K562 (cell line): ENCODE data around the gene ZDHHC12. TPM values are rescaled to one million over a fixed set of nuclear protein-coding genes. Genes with fewer than 3 reads are reported as not detected.

Experiments used
- KLF10 ChIP-seq: fragments of 250-450 bp; sonication (Bioruptor Pico); IDR thresholded peaks from 2 replicates; pipeline ENCODE4 v1.6.1; 2021; ENCODE audit warnings: matching md5 sums
- MAFG ChIP-seq: fragments of 450-650 bp; conservative IDR thresholded peaks from 2 replicates; pipeline ENCODE4 v1.6.1; 2016; ENCODE audit warnings: missing genetic modification characterization, missing compliant biosample characterization
- MYNN ChIP-seq, 2 experiments: sonication (generic); formaldehyde crosslinking in 1 of 2; IDR thresholded peaks; 2 replicates each; pipeline versions ENCODE4 v1.5.0 to v1.6.1; 2016 to 2020; ENCODE audit warnings: antibody characterized with exemption in 1 of 2, missing genetic modification reagents in 1 of 2
- NFATC3 ChIP-seq: fragments of 450-650 bp; IDR thresholded peaks from 2 replicates; pipeline ENCODE4 v1.6.1; 2017; ENCODE audit warnings: mild to moderate bottlenecking
- NONO ChIP-seq, 2 experiments: fragments of 200-400 bp in 1 of 2; fragments of 450-650 bp in 1 of 2; formaldehyde crosslinking in 1 of 2; IDR thresholded peaks; 2 replicates each; pipeline ENCODE4 v1.6.1; 2017; ENCODE audit warnings: low read depth in 2 of 2, mild to moderate bottlenecking in 2 of 2, moderate library complexity in 2 of 2, low read length in 1 of 2
- PCBP1 ChIP-seq: fragments of 200-400 bp; formaldehyde crosslinking; IDR thresholded peaks from 2 replicates; pipeline ENCODE4 v1.6.1; 2018; ENCODE audit warnings: mild to moderate bottlenecking, low read depth, low read length; ENCODE audit not compliant: poor library complexity, severe bottlenecking
- SLC30A9 ChIP-seq: fragments of 250-450 bp; sonication (Bioruptor Pico); IDR thresholded peaks from 2 replicates; pipeline ENCODE4 v1.8.0; 2022; ENCODE audit warnings: mild to moderate bottlenecking, moderate library complexity
- SMARCA4 ChIP-seq: fragments of 450-650 bp; IDR thresholded peaks from 2 replicates; pipeline ENCODE4 v1.6.1; 2016
- SMARCA5 ChIP-seq: fragments of 450-650 bp; IDR thresholded peaks from 2 replicates; pipeline ENCODE4 v1.6.1; 2016
- TEAD1 ChIP-seq, 2 experiments: fragments of 450-650 bp in 1 of 2; sonication (generic) in 1 of 2; formaldehyde crosslinking; IDR thresholded peaks; 2 replicates each; pipeline versions ENCODE4 v1.4.0 to v1.8.0; 2020 to 2022; ENCODE audit warnings: mild to moderate bottlenecking in 2 of 2, missing genetic modification reagents in 1 of 2
- TRIM28 ChIP-seq: fragments of 450-650 bp; IDR thresholded peaks from 2 replicates; pipeline ENCODE4 v1.6.1; 2017
- ZKSCAN1 ChIP-seq: fragments of 150-350 bp; IDR thresholded peaks from 2 replicates; pipeline ENCODE4 v1.6.1; 2016; ENCODE audit warnings: low read depth, low read length
- ZNF124 ChIP-seq: sonication (generic); formaldehyde crosslinking; IDR thresholded peaks from 2 replicates; pipeline ENCODE4 v1.8.1; 2022; ENCODE audit warnings: missing genetic modification reagents
- ZNF174 ChIP-seq: fragments of 250-450 bp; sonication (Bioruptor Pico); IDR thresholded peaks from 2 replicates; pipeline ENCODE4 v1.4.0; 2020; ENCODE audit warnings: mild to moderate bottlenecking
- ZNF224 ChIP-seq: sonication (generic); formaldehyde crosslinking; IDR thresholded peaks from 2 replicates; pipeline ENCODE4 v1.8.0; 2022; ENCODE audit warnings: mild to moderate bottlenecking, missing genetic modification reagents
- ZNF561 ChIP-seq: fragments of 450-650 bp; formaldehyde crosslinking; conservative IDR thresholded peaks from 2 replicates; pipeline ENCODE4 v1.4.0; 2020; ENCODE audit warnings: mild to moderate bottlenecking, moderate library complexity
- ZNF76 ChIP-seq: fragments of 250-450 bp; sonication (Bioruptor Pico); IDR thresholded peaks from 2 replicates; pipeline ENCODE4 v1.4.0; 2020; ENCODE audit warnings: mild to moderate bottlenecking, moderate library complexity, borderline replicate concordance
- polyA plus RNA-seq, 8 experiments: library from polyadenylated mRNA; depleted of rRNA in 4 of 8; stranded (reverse) in 5 of 8; unstranded in 3 of 8; fragments of >200 nt; fragmentation: Nextera tagmentation in 2 of 8; fragmentation: Illumina TruSeq in 1 of 8; extraction: Ambion mirVana in 2 of 8; extraction: Trizol in 1 of 8; gene quantifications; 2 replicates each; pipeline versions ENCODE4 v1.2.1 to v1.2.3, GENCODE V29; 2011 to 2014; ENCODE audit warnings: inconsistent platforms in 1 of 8, missing spikeins in 1 of 8
- total RNA-seq, 7 experiments: library from RNA; depleted of rRNA in 6 of 7; stranded (reverse); fragments of >200 nt in 6 of 7; fragmentation: Illumina TruSeq in 2 of 7; extraction: Trizol in 2 of 7; gene quantifications; 2 replicates each; pipeline versions ENCODE4 v1.2.1 to v1.2.3, GENCODE V29; 2011 to 2021; ENCODE audit warnings: low replicate concordance in 1 of 7
- TF ChIP-seq, protein P1 (sequence below), 3 experiments: fragments of 200-800 bp in 1 of 3; fragments of 250-450 bp in 1 of 3; fragments of 450-650 bp in 1 of 3; sonication (Bioruptor Pico) in 1 of 3; sonication (Bioruptor generic) in 1 of 3; formaldehyde crosslinking in 1 of 3; IDR thresholded peaks; 2 replicates each; pipeline versions ENCODE4 v1.6.1 to v1.8.0; 2016 to 2022; ENCODE audit warnings: mild to moderate bottlenecking in 2 of 3, missing genetic modification characterization in 2 of 3, missing compliant biosample characterization in 1 of 3, moderate library complexity in 1 of 3
- TF ChIP-seq, protein P2 (sequence below): fragments of 200-800 bp; sonication (Bioruptor generic); IDR thresholded peaks from 2 replicates; pipeline ENCODE4 v1.6.1; 2016; ENCODE audit warnings: missing genetic modification characterization, missing compliant biosample characterization

ZDHHC12 gene
- total and polyA plus RNA-seq, 9 of the 15 experiments (the other 6 are each of a cell fraction or from before 2014, with no cell fraction given), result 0.21 to 38.0 (median 13.8) TPM

DNA sequence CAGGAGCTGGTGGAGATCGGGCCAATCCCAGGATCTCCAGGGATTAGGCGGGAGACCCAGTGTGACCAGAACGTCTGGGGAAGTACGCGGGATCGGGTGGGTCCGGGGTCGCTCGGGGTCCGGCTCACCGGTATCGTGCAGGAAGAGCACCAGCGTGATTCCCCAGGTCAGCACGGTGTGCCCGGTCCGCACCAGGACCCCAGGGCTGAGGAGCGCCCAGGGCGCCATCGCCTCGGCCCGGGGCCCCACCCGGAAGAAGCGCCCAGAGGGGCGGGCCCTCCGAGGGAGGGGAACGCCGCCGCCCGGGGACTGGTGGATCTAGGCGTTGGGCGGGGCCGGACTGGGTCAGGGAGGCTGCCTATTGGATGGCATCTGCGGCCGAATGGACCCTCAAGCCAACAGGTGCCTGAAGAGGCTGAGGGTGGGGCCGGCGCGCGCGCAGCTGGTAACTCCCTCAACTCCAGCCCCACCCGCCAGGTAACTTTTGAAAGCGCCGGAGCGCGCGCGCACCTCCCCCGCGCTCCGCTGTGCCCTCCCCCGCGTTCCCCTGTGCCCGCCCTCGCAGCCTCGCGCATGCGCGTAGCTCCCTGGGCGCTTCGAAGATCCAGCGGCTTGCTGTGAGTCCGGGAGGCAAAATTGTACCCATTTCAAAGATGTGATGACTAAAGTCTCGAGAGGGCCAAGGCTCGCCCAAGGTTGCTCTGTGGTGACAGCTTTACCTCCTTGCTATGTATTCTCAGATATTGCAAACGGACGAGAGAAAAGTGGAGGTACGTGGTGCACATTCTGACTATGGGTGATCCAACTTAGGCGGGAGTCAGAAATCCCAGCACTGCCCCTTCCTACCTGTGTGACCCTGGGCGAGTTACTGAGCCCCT, at the start of gene ZDHHC12 (continued):
- peak; percentile 55 for TF ChIP-seq PCBP1
- TF ChIP-seq MYNN (IDR thresholded peaks at IDR 0.05), result no peak; the same call in none of the 2 replicates
- TF ChIP-seq MYNN (CRISPR knock-in tag; IDR thresholded peaks at IDR 0.05), result no peak
- peak; percentile 83 for TF ChIP-seq TRIM28
- no peak for TF ChIP-seq ZKSCAN1
- no peak for TF ChIP-seq ZNF76
- no peak for TF ChIP-seq SLC30A9 (CRISPR knock-in tag)
- TF ChIP-seq ZNF561 (CRISPR knock-in tag), result no peak
- no peak; the same call in 1 of the 2 replicates for TF ChIP-seq SMARCA4
- peak in 1 of 2 experiments; percentile 50; a peak in 1 of 4 replicates for TF ChIP-seq NONO (IDR thresholded peaks at IDR 0.05; ENCODE audit: low read depth in 2 of 2, low read length in 1 of 2)
- peak in 1 of 2 experiments; percentile 48; a peak in 1 of 4 replicates for TF ChIP-seq TEAD1 (CRISPR knock-in tag; IDR thresholded peaks at IDR 0.05)
- no peak for TF ChIP-seq KLF10
- TF ChIP-seq SMARCA5, result peak; percentile 100
- peak; percentile 34; the same call in 1 of the 2 replicates for TF ChIP-seq NFATC3
- no peak for TF ChIP-seq ZNF224 (CRISPR knock-in tag)
- TF ChIP-seq ZNF174 (CRISPR knock-in tag), result no peak
- TF ChIP-seq ZNF124 (CRISPR knock-in tag), result no peak
- no peak for TF ChIP-seq MAFG (tag)
- TF ChIP-seq, protein P1, sequence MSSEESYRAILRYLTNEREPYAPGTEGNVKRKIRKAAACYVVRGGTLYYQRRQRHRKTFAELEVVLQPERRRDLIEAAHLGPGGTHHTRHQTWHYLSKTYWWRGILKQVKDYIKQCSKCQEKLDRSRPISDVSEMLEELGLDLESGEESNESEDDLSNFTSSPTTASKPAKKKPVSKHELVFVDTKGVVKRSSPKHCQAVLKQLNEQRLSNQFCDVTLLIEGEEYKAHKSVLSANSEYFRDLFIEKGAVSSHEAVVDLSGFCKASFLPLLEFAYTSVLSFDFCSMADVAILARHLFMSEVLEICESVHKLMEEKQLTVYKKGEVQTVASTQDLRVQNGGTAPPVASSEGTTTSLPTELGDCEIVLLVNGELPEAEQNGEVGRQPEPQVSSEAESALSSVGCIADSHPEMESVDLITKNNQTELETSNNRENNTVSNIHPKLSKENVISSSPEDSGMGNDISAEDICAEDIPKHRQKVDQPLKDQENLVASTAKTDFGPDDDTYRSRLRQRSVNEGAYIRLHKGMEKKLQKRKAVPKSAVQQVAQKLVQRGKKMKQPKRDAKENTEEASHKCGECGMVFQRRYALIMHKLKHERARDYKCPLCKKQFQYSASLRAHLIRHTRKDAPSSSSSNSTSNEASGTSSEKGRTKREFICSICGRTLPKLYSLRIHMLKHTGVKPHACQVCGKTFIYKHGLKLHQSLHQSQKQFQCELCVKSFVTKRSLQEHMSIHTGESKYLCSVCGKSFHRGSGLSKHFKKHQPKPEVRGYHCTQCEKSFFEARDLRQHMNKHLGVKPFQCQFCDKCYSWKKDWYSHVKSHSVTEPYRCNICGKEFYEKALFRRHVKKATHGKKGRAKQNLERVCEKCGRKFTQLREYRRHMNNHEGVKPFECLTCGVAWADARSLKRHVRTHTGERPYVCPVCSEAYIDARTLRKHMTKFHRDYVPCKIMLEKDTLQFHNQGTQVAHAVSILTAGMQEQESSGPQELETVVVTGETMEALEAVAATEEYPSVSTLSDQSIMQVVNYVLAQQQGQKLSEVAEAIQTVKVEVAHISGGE (CRISPR knock-in tag; IDR thresholded peaks at IDR 0.05), result no peak; a peak in 2 of 6 replicates
- TF ChIP-seq, protein P2, sequence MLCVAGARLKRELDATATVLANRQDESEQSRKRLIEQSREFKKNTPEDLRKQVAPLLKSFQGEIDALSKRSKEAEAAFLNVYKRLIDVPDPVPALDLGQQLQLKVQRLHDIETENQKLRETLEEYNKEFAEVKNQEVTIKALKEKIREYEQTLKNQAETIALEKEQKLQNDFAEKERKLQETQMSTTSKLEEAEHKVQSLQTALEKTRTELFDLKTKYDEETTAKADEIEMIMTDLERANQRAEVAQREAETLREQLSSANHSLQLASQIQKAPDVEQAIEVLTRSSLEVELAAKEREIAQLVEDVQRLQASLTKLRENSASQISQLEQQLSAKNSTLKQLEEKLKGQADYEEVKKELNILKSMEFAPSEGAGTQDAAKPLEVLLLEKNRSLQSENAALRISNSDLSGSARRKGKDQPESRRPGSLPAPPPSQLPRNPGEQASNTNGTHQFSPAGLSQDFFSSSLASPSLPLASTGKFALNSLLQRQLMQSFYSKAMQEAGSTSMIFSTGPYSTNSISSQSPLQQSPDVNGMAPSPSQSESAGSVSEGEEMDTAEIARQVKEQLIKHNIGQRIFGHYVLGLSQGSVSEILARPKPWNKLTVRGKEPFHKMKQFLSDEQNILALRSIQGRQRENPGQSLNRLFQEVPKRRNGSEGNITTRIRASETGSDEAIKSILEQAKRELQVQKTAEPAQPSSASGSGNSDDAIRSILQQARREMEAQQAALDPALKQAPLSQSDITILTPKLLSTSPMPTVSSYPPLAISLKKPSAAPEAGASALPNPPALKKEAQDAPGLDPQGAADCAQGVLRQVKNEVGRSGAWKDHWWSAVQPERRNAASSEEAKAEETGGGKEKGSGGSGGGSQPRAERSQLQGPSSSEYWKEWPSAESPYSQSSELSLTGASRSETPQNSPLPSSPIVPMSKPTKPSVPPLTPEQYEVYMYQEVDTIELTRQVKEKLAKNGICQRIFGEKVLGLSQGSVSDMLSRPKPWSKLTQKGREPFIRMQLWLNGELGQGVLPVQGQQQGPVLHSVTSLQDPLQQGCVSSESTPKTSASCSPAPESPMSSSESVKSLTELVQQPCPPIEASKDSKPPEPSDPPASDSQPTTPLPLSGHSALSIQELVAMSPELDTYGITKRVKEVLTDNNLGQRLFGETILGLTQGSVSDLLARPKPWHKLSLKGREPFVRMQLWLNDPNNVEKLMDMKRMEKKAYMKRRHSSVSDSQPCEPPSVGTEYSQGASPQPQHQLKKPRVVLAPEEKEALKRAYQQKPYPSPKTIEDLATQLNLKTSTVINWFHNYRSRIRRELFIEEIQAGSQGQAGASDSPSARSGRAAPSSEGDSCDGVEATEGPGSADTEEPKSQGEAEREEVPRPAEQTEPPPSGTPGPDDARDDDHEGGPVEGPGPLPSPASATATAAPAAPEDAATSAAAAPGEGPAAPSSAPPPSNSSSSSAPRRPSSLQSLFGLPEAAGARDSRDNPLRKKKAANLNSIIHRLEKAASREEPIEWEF, result no peak
